Lower leg skin (tissue), 3 donors: Measurements from ENCODE around the gene JMJD1C.

Source experiments
- CTCF ChIP-seq, 3 donors: fragments of 450-650 bp; IDR thresholded peaks; one replicate each; pipeline ENCODE4 v1.5.1; 2016; ENCODE audit warnings: antibody characterized with exemption in 3 of 3, mild to moderate bottlenecking in 3 of 3, moderate library complexity in 2 of 3
- POLR2A ChIP-seq, 2 donors: fragments of 450-650 bp; IDR thresholded peaks; one replicate each; pipeline ENCODE4 v1.6.1; 2016 to 2017; ENCODE audit warnings: antibody characterized with exemption in 2 of 2, mild to moderate bottlenecking in 1 of 2, moderate library complexity in 1 of 2

- TF ChIP-seq CTCF (IDR thresholded peaks at IDR 0.05) (no peak), POLR2A (IDR thresholded peaks at IDR 0.05) (no peak)
Observed at GRCh38 chr10:63348245-63348850, 117.4 kb downstream of the JMJD1C start.
